Keratinocyte (primary cell): ENCODE data around the gene LRRC51. TPM values are rescaled to one million over a fixed set of nuclear protein-coding genes. Genes with fewer than 3 reads are reported as not detected.

Experiments used
- DNase-seq: peaks from one replicate; pipeline ENCODE4 v3.0.0-alpha.2; 2011; ENCODE audit warnings: low read depth, missing footprints, low spot score
- FAIRE-seq: peaks from 2 replicates; lab custom pipeline; 2011; peaks lifted over from hg19 to GRCh38; lab: Jason Lieb, UNC
- H2AFZ ChIP-seq: 2 replicates; pipeline ENCODE4 v1.6.0; 2012; ENCODE audit warnings: low read length, control low read depth, inconsistent platforms; ENCODE audit not compliant: control insufficient read depth
- H3K27ac ChIP-seq: 2 replicates; pipeline ENCODE4 v1.5.1; 2011; ENCODE audit warnings: low read length; ENCODE audit not compliant: control insufficient read depth, insufficient read depth
- H3K27me3 ChIP-seq: 3 replicates; pipeline ENCODE4 v1.6.0; 2011; ENCODE audit warnings: low read length; ENCODE audit not compliant: control insufficient read depth, insufficient read depth; ENCODE audit errors: extremely low read depth
- H3K36me3 ChIP-seq, 2 experiments: 2 replicates in 1 of 2; 3 replicates in 1 of 2; pipeline ENCODE4 v1.5.1; 2011; ENCODE audit warnings: low read length in 2 of 2, mild to moderate bottlenecking in 1 of 2; ENCODE audit not compliant: control insufficient read depth in 2 of 2, insufficient read depth in 2 of 2; ENCODE audit errors: extremely low read depth in 1 of 2
- H3K4me1 ChIP-seq: 3 replicates; pipeline ENCODE4 v1.5.1; 2011; ENCODE audit warnings: low read length; ENCODE audit not compliant: control insufficient read depth, insufficient read depth; ENCODE audit errors: extremely low read depth
- H3K4me2 ChIP-seq: 3 replicates; pipeline ENCODE4 v1.6.0; 2011; ENCODE audit warnings: low read depth, low read length; ENCODE audit not compliant: control insufficient read depth, insufficient read depth; ENCODE audit errors: extremely low read depth
- H3K4me3 ChIP-seq, 3 experiments: fragments of 200-600 bp in 1 of 3; sonication (generic) in 1 of 3; 2 replicates in 2 of 3; 3 replicates in 1 of 3; pipeline ENCODE4 v1.5.1; 2011 to 2016; ENCODE audit warnings: low read length in 3 of 3, mild to moderate bottlenecking in 3 of 3, control low read depth in 2 of 3, inconsistent platforms in 1 of 3, low read depth in 1 of 3, mixed read lengths in 1 of 3, mixed run types in 1 of 3, moderate library complexity in 1 of 3; ENCODE audit not compliant: control insufficient read depth in 2 of 3, insufficient read depth in 2 of 3; ENCODE audit errors: extremely low read depth in 1 of 3
- H3K79me2 ChIP-seq: 2 replicates; pipeline ENCODE4 v1.6.0; 2012; ENCODE audit warnings: low read length; ENCODE audit not compliant: control insufficient read depth, insufficient read depth
- H3K9ac ChIP-seq: 3 replicates; pipeline ENCODE4 v1.6.0; 2011; ENCODE audit warnings: low read length; ENCODE audit not compliant: control insufficient read depth, insufficient read depth; ENCODE audit errors: extremely low read depth
- H3K9me1 ChIP-seq: 3 replicates; pipeline ENCODE4 v1.6.0; 2011; ENCODE audit warnings: low read length; ENCODE audit not compliant: control insufficient read depth, insufficient read depth; ENCODE audit errors: extremely low read depth
- H3K9me3 ChIP-seq: 2 replicates; pipeline ENCODE4 v1.5.1; 2012; ENCODE audit warnings: low read depth, low read length; ENCODE audit not compliant: control insufficient read depth
- H4K20me1 ChIP-seq: 3 replicates; pipeline ENCODE4 v1.6.0; 2011; ENCODE audit warnings: low read length; ENCODE audit not compliant: control insufficient read depth, insufficient read depth; ENCODE audit errors: extremely low read depth
- CTCF ChIP-seq, 3 experiments: IDR thresholded peaks in 1 of 3; conservative IDR thresholded peaks in 1 of 3; optimal IDR thresholded peaks in 1 of 3; 2 replicates in 2 of 3; 3 replicates in 1 of 3; pipeline versions ENCODE3 to v1.5.1; 2011; ENCODE audit warnings: low read length in 3 of 3, mild to moderate bottlenecking in 3 of 3, moderate library complexity in 2 of 3, control low read depth in 1 of 3, inconsistent platforms in 1 of 3; ENCODE audit not compliant: insufficient read depth in 2 of 3; ENCODE audit errors: extremely low read depth in 1 of 3
- EZH2 ChIP-seq: IDR thresholded peaks from one replicate; pipeline ENCODE4 v1.6.1; 2012; ENCODE audit warnings: inconsistent platforms, mild to moderate bottlenecking, low read length, moderate library complexity
- dilution Hi-C: fragments of 300-500 bp; cut with MboI; formaldehyde crosslinking; loops from one replicate; pipeline ENCODE4 v1.7.0; 2020; ENCODE audit warnings: low sequenced_read_pairs; ENCODE audit not compliant: extremely low pct_ligation_motif_present
- polyA plus RNA-seq, 5 experiments: library from polyadenylated mRNA; depleted of rRNA in 3 of 5; stranded (reverse) in 3 of 5; stranded (forward) in 1 of 5; unstranded in 1 of 5; fragments of >200 nt; gene quantifications; 1 replicate in 1 of 5; 2 replicates in 3 of 5; 3 replicates in 1 of 5; pipeline versions ENCODE4 v1.2.1 to v1.2.3, GENCODE V29; 2011 to 2012; ENCODE audit warnings: missing spikeins in 2 of 5, low read depth in 1 of 5, low replicate concordance in 1 of 5

Gene LRRC51
- polyA plus RNA-seq, 1 donor (not counting 4 experiments of a cell fraction or from before 2014, with no cell fraction given), result 5.2 TPM

GRCh38 chr11:72048766-72049460 is 31.7 kb upstream of the LRRC51 start:
- Histone ChIP-seq H3K9me1 (no peaks in the 10 kb centered on the region), H3K4me1 (no peaks in the 10 kb centered on the region), H3K27ac (no peak overlapping the region)

GRCh38 chr11:72058416-72059034 is 22.1 kb upstream of the LRRC51 start:
- Histone ChIP-seq H3K4me1 (peaks cover 18% of the 10 kb centered on the region), H3K27me3 (no peaks in the 10 kb centered on the region), H3K9ac (peak overlapping the region; percentile 3), H4K20me1 (no peaks in the 10 kb centered on the region), H3K27ac (peak overlapping the region; percentile 47), H3K9me1 (peaks cover 2% of the 10 kb centered on the region), H3K4me3 (no peak overlapping the region), H3K36me3 (peaks cover 2 to 5% of the 10 kb centered on the region in 2 experiments), H2AFZ (no peak overlapping the region), H3K79me2 (peaks cover 45% of the 10 kb centered on the region), H3K9me3 (no peaks in the 10 kb centered on the region), H3K4me2 (peak overlapping the region; percentile 72)
- FAIRE-seq (no peak), DNase-seq (no peak)
- dilution Hi-C loops, result no loop called here
- no peak for TF ChIP-seq EZH2
- no peak for TF ChIP-seq CTCF (optimal IDR thresholded peaks at IDR 0.05 in 1 of 3, IDR thresholded peaks at IDR 0.05 in 1 of 3, conservative IDR thresholded peaks at IDR 0.05 in 1 of 3; ENCODE audit: extremely low read depth in 1 of 3, insufficient read depth in 2 of 3, low read length in 3 of 3)

More at GRCh38 chr11:72048766-72049460, 31.7 kb upstream of the LRRC51 start:
- H2AFZ ChIP-seq, result no peak overlapping the region
- TF ChIP-seq EZH2, result no peak
- dilution Hi-C loops, result no loop called here
- H3K4me3 ChIP-seq, result no peak overlapping the region
- peaks cover 2 to 3% of the 10 kb centered on the region in 2 experiments for H3K36me3 ChIP-seq
- no peaks in the 10 kb centered on the region for H3K9me3 ChIP-seq
- no peak overlapping the region for H3K9ac ChIP-seq
- no peak overlapping the region for H3K4me2 ChIP-seq
- H3K27me3 ChIP-seq, result no peaks in the 10 kb centered on the region
- no peaks in the 10 kb centered on the region for H4K20me1 ChIP-seq
- DNase-seq, result no peak
- FAIRE-seq, result no peak
- peaks cover 39% of the 10 kb centered on the region for H3K79me2 ChIP-seq
